ENCODE measurements around the gene ZNF213. TPM values are rescaled to one million over a fixed set of nuclear protein-coding genes. Genes with fewer than 3 reads are reported as not detected.

ZNF213 gene
- total and polyA plus RNA-seq, 7 donors, result 7.9 to 19.1 (median 9.3) TPM

DNA sequence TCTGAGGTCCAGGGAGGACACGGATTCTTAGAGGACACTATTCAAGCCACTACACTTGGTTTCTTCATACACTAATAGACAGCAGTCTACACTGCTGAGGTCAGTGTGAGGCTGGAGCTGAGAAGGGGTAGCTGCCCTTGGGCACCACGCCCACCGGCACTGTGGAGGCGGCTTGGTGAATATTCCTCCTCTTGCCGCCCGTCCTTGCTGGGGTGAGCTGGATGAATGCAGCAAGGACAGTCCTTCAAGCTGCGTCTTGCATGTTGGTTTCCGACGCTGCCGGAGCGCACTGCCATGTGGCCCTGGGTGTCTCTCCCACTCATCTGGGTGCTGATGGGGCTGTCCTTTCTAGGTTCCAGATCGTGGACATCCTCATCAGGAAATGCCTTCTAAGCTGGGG is 19.8 kb upstream of the ZNF213 start:
- intact Hi-C loops (cut with DNase I), result no loop called here
- H3K36me3 ChIP-seq (ENCODE audit: insufficient read depth in 1 of 2, low read depth in 1 of 2), result peaks cover 0 to 32% of the 10 kb centered on the region in 2 donors
- H3K4me3 ChIP-seq, result no peak overlapping the region
- peaks cover 15% of the 10 kb centered on the region for H3K4me1 ChIP-seq
- H3K9me3 ChIP-seq, result no peaks in the 10 kb centered on the region
- 92 to 94% (median 93%) methylated on average over 10 to 12 of the region's 12 CpGs for WGBS, 3 donors
- ATAC-seq (no peak), DNase-seq (peak in 1 of 2 donors; percentile 30)
- no peak overlapping the region for H3K27ac ChIP-seq
- no peaks in the 10 kb centered on the region for H3K27me3 ChIP-seq (ENCODE audit: insufficient read depth in 3 of 3, low read length in 2 of 3)
- TF ChIP-seq, protein P1, sequence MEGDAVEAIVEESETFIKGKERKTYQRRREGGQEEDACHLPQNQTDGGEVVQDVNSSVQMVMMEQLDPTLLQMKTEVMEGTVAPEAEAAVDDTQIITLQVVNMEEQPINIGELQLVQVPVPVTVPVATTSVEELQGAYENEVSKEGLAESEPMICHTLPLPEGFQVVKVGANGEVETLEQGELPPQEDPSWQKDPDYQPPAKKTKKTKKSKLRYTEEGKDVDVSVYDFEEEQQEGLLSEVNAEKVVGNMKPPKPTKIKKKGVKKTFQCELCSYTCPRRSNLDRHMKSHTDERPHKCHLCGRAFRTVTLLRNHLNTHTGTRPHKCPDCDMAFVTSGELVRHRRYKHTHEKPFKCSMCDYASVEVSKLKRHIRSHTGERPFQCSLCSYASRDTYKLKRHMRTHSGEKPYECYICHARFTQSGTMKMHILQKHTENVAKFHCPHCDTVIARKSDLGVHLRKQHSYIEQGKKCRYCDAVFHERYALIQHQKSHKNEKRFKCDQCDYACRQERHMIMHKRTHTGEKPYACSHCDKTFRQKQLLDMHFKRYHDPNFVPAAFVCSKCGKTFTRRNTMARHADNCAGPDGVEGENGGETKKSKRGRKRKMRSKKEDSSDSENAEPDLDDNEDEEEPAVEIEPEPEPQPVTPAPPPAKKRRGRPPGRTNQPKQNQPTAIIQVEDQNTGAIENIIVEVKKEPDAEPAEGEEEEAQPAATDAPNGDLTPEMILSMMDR (IDR thresholded peaks at IDR 0.05), result no peak

DNA sequence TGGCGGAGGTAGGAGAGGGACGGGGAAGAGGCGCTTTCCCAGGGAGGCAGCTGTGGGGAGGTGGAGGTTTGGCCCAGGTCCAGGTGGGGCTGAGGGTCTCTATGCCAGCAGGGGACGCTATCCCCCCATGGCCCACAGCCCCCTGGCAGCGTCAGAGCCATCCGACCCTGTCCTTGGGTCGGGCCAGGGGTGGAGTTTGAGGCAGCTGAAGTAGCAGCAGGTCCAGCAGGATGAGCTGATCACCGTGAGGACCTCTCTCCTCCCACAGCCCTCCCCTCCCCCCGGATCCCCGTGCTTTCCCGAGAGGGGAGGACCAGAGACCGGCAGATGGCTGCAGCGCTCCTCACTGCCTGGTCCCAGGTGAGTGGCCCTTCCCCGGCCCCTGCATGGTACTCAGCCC is 19.3 kb upstream of the ZNF213 start:
- intact Hi-C loops (cut with DNase I), result no loop called here
- H3K4me3 ChIP-seq, result no peak overlapping the region
- peaks cover 15% of the 10 kb centered on the region for H3K4me1 ChIP-seq
- 66 to 72% (median 68%) methylated on average over 14 of the region's 14 CpGs for WGBS, 3 donors
- no peak overlapping the region for H3K27ac ChIP-seq
- no peak for DNase-seq
- ATAC-seq, result no peak
- H3K36me3 ChIP-seq (ENCODE audit: insufficient read depth in 1 of 2, low read depth in 1 of 2), result peaks cover 0 to 31% of the 10 kb centered on the region in 2 donors
- H3K27me3 ChIP-seq (ENCODE audit: insufficient read depth in 3 of 3, low read length in 2 of 3), result no peaks in the 10 kb centered on the region
- TF ChIP-seq, protein P1 (IDR thresholded peaks at IDR 0.05), result no peak
- H3K9me3 ChIP-seq, result no peaks in the 10 kb centered on the region

DNA sequence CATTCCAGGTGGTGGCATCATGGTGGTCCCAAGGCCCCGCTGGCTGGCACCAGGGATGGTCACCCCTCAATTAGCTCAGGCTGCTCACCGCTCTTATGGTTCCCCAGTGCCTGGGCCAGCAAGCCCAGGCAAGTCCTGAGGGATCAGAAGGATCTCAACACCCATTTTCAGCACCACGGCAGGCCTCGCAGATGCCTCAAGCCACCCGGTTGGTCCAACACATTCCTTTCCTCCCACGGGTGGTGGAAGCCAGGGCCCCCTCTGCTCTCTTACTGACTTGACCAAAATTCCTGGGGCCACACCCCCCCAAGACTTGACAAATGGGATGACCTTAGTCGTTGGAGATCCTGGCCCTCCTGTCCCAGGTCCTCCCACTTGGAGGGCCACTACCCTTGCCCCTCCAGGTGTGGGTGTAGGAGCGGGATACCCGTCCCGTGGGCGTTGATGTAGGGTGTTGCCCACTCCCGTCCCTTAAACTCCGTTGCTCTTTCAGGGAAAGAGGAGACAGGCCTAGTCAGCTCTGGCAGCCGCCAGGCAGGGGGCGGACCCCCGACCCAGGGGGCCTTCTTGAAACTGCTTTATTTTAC is 16.5 kb upstream of the ZNF213 start:
- Histone ChIP-seq H3K4me3 (no peak overlapping the region), H3K27me3 (ENCODE audit: insufficient read depth in 3 of 3, low read length in 2 of 3) (no peaks in the 10 kb centered on the region), H3K9me3 (no peaks in the 10 kb centered on the region), H3K36me3 (ENCODE audit: insufficient read depth in 1 of 2, low read depth in 1 of 2) (peaks cover 0 to 31% of the 10 kb centered on the region in 2 donors), H3K27ac (no peak overlapping the region), H3K4me1 (peaks cover 20% of the 10 kb centered on the region)
- TF ChIP-seq, protein P1 (IDR thresholded peaks at IDR 0.05), result no peak
- 85 to 89% (median 89%) methylated on average over 16 of the region's 16 CpGs for WGBS, 3 donors
- no peak for ATAC-seq
- intact Hi-C loops (cut with DNase I), result no loop called here
- no peak for DNase-seq

DNA sequence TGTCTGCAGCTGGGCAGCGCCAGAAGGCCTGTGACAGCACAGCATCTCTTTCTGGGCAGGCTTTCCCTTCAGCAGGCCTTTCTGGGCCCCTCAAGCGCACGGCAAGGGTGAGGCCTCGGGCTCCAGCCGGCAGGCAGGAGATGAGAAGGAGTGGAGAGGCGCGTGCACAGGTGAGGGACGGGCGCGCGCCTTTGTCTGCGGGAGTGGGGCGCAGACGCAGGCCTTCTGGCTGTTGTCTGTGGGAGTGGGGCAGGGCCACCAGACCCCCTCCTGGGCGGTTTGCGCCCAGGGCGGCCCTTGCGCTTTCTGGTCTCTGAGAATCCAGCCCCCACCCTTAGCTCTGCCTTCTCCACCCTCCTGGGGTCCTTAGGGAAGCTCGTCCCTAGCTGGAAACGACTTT is 16.0 kb upstream of the ZNF213 start:
- DNase-seq (no peak), ATAC-seq (no peak)
- peaks cover 19% of the 10 kb centered on the region for H3K4me1 ChIP-seq
- WGBS, 3 donors, result 92 to 94% (median 92%) methylated on average over 20 of the region's 20 CpGs
- H3K27me3 ChIP-seq (ENCODE audit: insufficient read depth in 3 of 3, low read length in 2 of 3), result no peaks in the 10 kb centered on the region
- TF ChIP-seq, protein P1 (IDR thresholded peaks at IDR 0.05), result no peak
- H3K4me3 ChIP-seq, result no peak overlapping the region
- peaks cover 0 to 31% of the 10 kb centered on the region in 2 donors for H3K36me3 ChIP-seq (ENCODE audit: insufficient read depth in 1 of 2, low read depth in 1 of 2)
- H3K27ac ChIP-seq, result no peak overlapping the region
- intact Hi-C loops (cut with DNase I), result no loop called here
- no peaks in the 10 kb centered on the region for H3K9me3 ChIP-seq

DNA sequence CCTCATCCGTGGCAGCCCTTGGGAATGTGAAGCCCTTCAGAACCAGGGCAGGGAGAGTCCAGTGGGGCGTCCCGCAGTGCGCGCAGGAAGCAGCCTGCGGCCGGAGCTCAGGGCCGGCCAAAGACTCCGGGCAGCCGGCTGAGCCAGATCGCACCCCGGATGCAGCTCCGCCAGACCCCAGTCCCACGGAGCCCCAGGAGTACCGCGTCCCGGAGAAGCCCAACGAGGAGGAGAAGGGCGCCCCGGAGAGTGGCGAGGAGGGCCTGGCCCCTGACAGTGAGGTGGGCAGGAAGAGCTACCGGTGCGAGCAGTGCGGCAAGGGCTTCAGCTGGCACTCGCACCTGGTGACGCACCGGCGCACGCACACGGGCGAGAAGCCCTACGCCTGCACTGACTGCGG is 15.5 kb upstream of the ZNF213 start:
- no peak for ATAC-seq

More for the DNA sequence above, 15.5 kb upstream of the ZNF213 start:
- Histone ChIP-seq H3K27ac (no peak overlapping the region), H3K4me3 (no peak overlapping the region), H3K27me3 (ENCODE audit: insufficient read depth in 3 of 3, low read length in 2 of 3) (no peaks in the 10 kb centered on the region), H3K4me1 (peaks cover 17% of the 10 kb centered on the region), H3K36me3 (ENCODE audit: insufficient read depth in 1 of 2, low read depth in 1 of 2) (peaks cover 0 to 31% of the 10 kb centered on the region in 2 donors), H3K9me3 (no peaks in the 10 kb centered on the region)
- TF ChIP-seq, protein P1 (IDR thresholded peaks at IDR 0.05), result no peak
- 94 to 96% (median 95%) methylated on average over 30 to 33 of the region's 33 CpGs for WGBS, 3 donors
- DNase-seq, result no peak
- intact Hi-C loops (cut with DNase I), result no loop called here
